Glomerular visceral epithelial cell (primary cell): ENCODE results near the gene VIPR2.
"Not testable (repeated sequence)": the region's sequence is repeated elsewhere in the genome, so short reads cannot be mapped to it uniquely, and the experiment has no call there.

Experiments
- DNase-seq: peaks from one replicate; pipeline ENCODE4 v3.0.0-alpha.2; 2016; ENCODE audit errors: extremely low spot score

The VIPR2 gene, protein sequence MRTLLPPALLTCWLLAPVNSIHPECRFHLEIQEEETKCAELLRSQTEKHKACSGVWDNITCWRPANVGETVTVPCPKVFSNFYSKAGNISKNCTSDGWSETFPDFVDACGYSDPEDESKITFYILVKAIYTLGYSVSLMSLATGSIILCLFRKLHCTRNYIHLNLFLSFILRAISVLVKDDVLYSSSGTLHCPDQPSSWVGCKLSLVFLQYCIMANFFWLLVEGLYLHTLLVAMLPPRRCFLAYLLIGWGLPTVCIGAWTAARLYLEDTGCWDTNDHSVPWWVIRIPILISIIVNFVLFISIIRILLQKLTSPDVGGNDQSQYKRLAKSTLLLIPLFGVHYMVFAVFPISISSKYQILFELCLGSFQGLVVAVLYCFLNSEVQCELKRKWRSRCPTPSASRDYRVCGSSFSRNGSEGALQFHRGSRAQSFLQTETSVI

DNA sequence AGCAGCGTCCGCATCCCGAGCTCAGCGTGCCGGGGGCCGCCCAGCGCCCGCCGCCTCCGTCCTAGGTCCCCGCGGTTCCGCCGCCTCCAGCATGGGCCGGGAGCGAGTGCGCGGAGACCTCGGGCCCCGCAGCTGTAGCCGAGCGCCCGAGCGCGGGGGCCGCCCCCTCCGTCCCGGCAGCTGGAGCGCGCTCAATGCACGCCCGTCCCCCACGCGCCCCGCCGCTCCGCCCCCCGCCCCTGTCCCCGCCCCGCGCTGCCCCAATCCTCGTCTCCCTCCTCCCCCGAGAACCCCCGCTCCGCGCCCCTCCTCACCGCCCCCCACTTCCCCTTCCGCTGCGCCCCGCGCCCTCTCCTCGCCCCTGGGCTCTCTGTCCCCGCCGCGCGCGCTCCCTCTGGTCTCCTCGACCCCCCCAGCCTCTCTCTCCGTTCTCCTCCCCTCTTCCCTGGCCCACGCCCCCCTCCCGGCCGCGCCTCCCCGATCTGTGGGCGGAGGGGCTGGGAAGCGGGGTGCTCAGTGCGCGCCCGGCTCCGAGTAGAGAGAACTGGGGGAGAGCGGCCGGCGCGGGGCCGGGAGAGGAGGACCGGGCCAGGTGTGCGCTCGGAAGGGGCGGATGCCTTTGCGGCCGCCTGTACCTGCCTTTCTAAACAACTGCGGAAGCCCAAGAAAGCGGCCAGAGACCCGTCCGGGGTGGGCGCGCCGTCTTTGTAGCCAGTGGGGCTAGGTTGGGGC is at the start of gene VIPR2:
Gene VIPR2 (minus strand): TSS at position 110 of the 732 bp plus-strand sequence. CDS start 96 bp downstream, at position 14.
- no peak for DNase-seq

- DNase-seq: no peak
Measured at GRCh38 chr7:159193543-159194090, 49.0 kb upstream of the VIPR2 start.

DNA sequence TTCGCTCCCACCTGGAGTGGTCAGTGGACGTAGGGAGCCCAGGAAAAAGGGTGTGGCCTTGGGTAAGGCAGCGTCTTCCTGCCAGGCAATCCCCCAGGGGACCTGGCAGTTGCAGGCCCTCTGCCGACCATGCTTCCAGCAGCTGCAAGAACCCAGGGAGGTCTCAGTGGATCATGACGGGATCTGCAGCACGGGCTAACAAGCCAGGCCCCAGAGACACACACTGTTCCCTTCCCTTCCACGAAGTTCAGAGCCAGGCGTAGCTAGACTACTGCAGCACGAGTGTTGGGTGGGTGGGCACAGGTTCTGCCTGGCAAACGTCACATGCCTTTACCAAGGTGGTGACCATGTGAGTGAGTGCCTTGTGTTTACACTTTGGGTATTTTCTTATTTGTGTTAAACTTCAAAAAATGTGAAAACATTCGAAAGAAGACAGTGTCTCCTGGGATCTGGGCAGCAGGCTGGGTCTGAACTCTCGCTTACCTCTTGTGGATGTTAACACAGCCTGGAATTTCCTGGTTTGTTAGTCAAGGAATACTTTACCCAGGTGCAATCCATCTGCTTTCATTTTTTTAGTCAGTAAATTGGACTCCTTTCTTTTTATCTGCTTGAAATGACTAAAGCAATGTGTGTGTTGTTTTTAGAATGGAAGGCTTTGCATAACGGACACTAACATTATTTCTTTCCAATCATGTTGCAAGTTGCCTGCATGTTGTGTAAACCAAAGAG is 48.2 kb upstream of the VIPR2 start:
- no peak for DNase-seq

DNA sequence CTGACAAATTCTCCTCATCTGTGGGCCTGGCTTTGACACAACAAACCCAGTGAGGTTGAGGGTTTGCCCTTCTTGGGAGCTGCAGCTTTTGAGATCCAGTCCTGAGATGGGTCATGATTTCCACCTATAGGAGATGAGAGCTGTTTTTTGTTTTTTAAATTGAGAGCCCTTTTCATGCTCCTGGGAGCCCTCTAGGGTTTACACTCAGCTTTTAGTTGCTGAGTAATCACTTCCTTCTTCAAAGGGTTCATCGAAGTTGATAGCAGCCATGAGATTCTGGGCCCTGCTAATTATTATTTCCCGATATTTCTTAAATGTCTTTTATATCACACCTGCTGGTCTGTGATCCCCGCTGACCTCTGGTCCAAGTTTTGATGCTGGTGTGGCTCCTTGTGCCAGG is 47.3 kb upstream of the VIPR2 start:
- DNase-seq: no peak

- no peak for DNase-seq
Measured at GRCh38 chr7:159191236-159191635, 46.6 kb upstream of the VIPR2 start.

- DNase-seq: no peak
Measured at GRCh38 chr7:159188011-159188410, 43.3 kb upstream of the VIPR2 start.

DNA sequence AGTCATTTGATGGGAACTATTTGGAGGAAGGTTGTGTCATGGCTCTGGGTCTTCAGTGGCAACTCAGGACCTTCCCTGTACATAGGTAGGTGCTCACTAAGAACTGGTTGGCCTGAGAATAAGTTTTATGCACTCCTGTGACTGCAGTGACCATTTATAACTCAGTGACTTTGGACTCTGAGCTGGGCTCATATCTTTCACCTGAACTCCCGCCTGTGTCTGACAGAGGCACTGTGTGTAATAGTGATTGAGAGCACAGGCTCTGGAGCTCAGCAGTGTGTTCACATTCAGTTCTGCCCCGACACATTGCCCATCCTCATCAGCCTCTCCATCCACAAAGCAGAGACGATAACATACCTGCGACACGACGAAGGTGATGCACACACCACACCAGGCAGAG is 34.6 kb upstream of the VIPR2 start:
- no peak for DNase-seq

- DNase-seq: no peak
Measured at GRCh38 chr7:159177284-159177953, 32.8 kb upstream of the VIPR2 start.

GRCh38 chr7:159175792-159176191 is 31.1 kb upstream of the VIPR2 start:
- no peak for DNase-seq

GRCh38 chr7:159175100-159175499 is 30.4 kb upstream of the VIPR2 start:
- DNase-seq: not testable (repeated sequence)

DNA sequence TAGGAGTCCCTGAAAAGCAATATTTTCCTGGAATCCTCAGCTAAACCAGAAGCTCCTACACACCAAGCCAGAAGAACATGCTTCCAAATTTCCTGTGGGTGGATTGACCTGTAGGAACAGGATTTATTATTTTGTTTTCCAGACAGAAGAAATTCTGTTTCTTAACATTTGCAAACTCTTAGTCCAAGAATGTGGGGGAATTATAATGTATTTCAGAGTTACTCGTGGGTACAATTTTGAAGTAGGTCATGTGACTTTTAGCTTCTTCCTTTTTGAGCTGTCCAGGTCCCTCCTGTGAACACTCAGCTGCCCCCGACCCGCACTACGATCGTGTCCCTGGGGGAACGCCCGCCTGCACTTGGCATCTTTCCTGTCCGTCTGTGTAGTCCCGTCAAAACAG is 27.7 kb upstream of the VIPR2 start:
- no peak for DNase-seq

- DNase-seq: no peak
Measured at GRCh38 chr7:159169391-159169790, 24.7 kb upstream of the VIPR2 start.

DNA sequence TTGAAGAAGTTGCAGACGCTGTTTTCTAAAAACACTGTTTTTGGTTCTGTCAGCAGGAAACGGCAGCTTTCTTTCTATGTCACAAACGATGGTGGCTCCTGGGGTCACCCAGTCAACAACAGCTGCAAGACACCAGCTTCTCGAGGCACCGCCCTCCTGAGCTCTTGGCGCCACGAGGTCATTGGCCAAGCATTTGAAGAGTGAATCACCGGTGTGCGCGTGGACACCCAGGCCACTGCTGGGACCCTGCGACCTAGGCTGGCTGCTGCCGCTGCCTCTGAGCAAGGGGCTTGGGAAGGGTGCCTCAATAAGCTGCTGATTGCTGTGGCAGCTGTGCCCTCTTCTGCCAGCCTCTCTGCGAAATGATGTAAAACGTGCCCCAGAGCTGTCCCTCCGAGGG is 22.5 kb upstream of the VIPR2 start:
- DNase-seq: no peak

- DNase-seq: no peak
Measured at GRCh38 chr7:159166530-159166929, 21.9 kb upstream of the VIPR2 start.

DNA sequence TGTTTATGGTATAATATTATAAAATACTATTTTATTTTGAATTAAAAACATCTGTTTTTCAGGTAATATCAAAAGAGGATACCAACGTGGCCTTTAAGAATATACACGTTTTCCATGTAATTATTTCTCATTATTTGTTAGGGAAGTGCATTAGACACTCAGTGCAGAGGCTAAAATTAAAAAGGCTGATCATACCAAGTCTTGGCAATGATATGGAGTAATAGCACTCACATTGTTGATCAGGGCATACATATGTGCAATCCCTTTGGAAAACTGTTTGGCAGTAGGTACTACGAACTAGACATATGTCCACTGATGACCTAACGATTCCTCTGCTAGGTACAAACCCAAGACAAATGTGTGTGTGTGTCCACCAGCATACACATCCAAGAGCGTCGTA is 20.7 kb upstream of the VIPR2 start:
- no peak for DNase-seq

- DNase-seq: not testable (repeated sequence)
Measured at GRCh38 chr7:159163703-159164301, 19.1 kb upstream of the VIPR2 start.

- DNase-seq: not testable (repeated sequence)
Measured at GRCh38 chr7:159162050-159162626, 17.5 kb upstream of the VIPR2 start.

DNA sequence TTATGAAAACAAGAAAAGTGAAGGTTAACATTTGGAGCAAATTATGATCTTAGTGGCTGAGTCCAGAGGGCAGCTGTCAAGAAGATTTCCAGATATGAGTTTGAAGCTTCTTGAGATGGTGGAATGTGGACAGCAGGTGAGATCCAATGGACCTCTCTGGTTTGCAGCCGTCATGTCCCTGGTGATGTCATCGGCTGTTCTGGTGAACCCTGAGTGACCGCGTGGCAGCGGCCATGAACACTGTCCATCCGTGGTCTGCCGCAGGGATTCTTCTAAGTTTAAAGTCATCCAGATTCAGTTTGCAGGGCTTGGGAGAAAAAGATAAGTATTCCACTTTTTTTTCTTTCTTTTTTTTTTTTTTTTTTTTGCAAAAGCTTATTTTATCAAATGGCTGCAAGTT is 15.8 kb upstream of the VIPR2 start:
- DNase-seq: no peak

DNA sequence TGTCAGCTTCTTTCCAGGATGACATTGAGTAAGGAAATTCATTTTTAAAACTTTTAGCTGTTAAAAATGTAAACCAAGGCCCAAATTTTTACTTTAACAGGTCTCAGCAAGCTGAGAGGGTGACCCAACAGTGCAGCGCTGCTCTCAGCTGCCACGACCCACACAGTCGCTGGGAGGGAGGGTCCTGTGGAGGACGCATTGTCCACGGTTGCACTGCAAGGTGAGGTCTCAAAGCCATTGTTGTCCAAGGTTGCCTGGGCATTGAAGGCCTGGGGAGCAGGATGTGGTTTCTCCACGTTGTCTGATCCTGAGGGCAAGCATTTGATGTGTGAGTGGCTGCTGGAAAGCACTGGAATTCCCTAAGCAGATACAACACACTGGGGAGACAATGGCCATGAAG is 15.1 kb upstream of the VIPR2 start:
- DNase-seq: no peak

GRCh38 chr7:159158888-159159405 is 14.3 kb upstream of the VIPR2 start:
- DNase-seq: no peak
